ACC112 (cell line): Measurements from ENCODE around the gene SLC44A5.
"Not testable (repeated sequence)": the region's sequence is repeated elsewhere in the genome, so short reads cannot be mapped to it uniquely, and the experiment has no call there.

ENCODE experiments used
- H2AFZ ChIP-seq: fragments of 200-600 bp; sonication (generic); one replicate; pipeline ENCODE4 v1.6.0; 2017; ENCODE audit warnings: antibody characterized with exemption, low read length; ENCODE audit not compliant: unreplicated experiment
- H3K27ac ChIP-seq: fragments of 200-600 bp; sonication (generic); 2 replicates; pipeline ENCODE4 v1.5.1; 2014; ENCODE audit warnings: low read depth, mild to moderate bottlenecking, antibody characterized with exemption, low read length, moderate library complexity
- H3K27me3 ChIP-seq: fragments of 200-600 bp; sonication (generic); 2 replicates; pipeline ENCODE4 v1.6.1; 2014; ENCODE audit warnings: mild to moderate bottlenecking, antibody characterized with exemption, low read length, moderate library complexity, mixed read lengths; ENCODE audit not compliant: insufficient read depth
- H3K36me3 ChIP-seq: fragments of 200-600 bp; sonication (generic); 2 replicates; pipeline ENCODE4 v1.6.1; 2016; ENCODE audit warnings: mild to moderate bottlenecking, antibody characterized with exemption, low read length, moderate library complexity, mixed read lengths; ENCODE audit not compliant: insufficient read depth
- H3K4me1 ChIP-seq: fragments of 200-600 bp; sonication (generic); one replicate; pipeline ENCODE4 v1.6.1; 2016; ENCODE audit warnings: low read length, mixed read lengths; ENCODE audit not compliant: insufficient read depth, unreplicated experiment, control insufficient read depth
- H3K4me3 ChIP-seq: fragments of 200-600 bp; sonication (generic); 2 replicates; pipeline ENCODE4 v1.5.1; 2014; ENCODE audit warnings: mild to moderate bottlenecking, low read depth, low read length
- H3K79me2 ChIP-seq: fragments of 200-600 bp; sonication (generic); one replicate; pipeline ENCODE4 v1.6.0; 2016; ENCODE audit warnings: low read length; ENCODE audit not compliant: control insufficient read depth, unreplicated experiment, insufficient read depth

Gene SLC44A5

DNA sequence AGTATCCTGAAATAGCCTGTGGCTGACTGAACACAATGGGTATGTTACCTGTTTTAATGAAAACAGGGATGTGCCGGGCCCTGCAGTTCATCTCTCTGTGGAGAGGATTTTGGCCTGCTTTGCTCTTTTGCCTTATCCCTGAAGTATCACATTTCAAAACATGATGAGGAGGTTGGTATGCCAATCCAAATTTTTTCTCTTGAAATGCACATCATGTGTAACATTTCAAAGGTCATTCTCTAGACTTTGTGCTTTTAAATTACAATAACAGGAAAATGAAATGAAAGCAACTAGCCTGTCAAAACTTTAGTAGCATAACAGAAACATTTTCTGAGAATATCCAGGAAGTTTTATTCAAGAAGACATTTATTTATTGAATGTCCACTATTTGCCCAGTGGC is 118.9 kb downstream of the SLC44A5 start:
- H2AFZ ChIP-seq, result no peak overlapping the region
- H3K79me2 ChIP-seq, result no peaks in the 10 kb centered on the region
- no peaks in the 10 kb centered on the region for H3K36me3 ChIP-seq
- H3K4me1 ChIP-seq, result no peaks in the 10 kb centered on the region
- no peak overlapping the region for H3K4me3 ChIP-seq
- no peak overlapping the region for H3K27ac ChIP-seq
- H3K27me3 ChIP-seq, result no peaks in the 10 kb centered on the region

DNA sequence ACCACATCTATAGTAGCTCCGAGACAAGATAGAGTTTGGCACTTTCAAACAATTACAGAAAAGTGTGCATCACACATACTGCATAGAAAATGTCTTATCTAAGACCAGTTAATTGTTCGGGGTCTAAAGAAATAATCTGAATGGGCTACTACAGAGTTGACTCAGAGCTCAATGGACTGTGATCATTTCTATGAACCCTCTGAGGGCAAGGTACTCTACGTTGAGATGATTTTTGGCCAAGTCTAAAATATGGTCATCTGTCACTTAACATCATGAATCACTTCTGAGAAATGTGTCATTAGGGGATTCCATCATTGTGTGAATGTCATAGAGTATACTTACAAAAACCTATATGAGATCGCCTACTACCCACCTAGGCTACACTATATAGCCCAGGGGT is 123.5 kb downstream of the SLC44A5 start:
- Histone ChIP-seq H2AFZ (no peak overlapping the region), H3K4me3 (no peak overlapping the region), H3K4me1 (no peaks in the 10 kb centered on the region), H3K27me3 (no peaks in the 10 kb centered on the region), H3K36me3 (no peaks in the 10 kb centered on the region), H3K79me2 (no peaks in the 10 kb centered on the region), H3K27ac (no peak overlapping the region)

DNA sequence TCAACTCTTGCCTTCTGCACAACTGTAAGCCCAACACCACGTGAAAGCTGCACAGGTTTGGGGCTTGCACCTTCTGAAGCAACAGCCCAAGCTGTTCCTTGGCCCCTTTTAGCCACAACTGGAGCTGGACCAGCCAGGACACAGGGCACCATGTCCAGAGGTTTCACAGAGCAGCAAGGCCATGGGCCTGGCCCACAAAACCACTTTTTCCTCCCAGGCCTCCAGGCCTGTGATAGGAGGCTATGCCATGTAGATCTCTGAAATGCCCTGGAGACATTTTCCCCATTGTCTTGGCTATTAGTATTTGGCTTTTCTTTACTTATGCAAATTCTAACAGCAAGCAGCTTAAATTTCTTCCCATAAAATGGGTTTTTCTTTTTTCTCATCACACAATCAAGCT is 126.1 kb downstream of the SLC44A5 start:
- Histone ChIP-seq H3K79me2 (no peaks in the 10 kb centered on the region), H3K27me3 (no peaks in the 10 kb centered on the region), H3K4me3 (no peak overlapping the region), H2AFZ (no peak overlapping the region), H3K27ac (no peak overlapping the region), H3K36me3 (no peaks in the 10 kb centered on the region), H3K4me1 (no peaks in the 10 kb centered on the region)

DNA sequence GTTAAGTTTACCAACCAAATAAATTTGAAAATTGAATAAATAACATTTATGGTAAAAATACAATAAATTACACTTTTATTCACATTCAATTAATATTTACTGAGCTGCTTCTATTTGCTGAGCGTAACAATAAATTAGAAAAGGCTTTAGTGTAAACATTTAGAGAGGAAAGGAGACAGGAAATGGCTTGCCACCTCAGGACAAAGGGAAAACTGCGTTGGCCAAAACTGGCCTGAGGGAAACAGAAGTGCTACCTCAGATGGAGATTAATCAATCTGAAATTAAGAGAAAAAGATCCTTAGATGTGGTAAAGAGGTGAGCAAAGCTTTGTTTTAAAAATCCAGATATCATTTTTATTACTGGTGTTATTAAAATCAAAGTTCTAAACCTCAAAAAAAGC is 128.0 kb downstream of the SLC44A5 start:
- H3K79me2 ChIP-seq, result no peaks in the 10 kb centered on the region

DNA sequence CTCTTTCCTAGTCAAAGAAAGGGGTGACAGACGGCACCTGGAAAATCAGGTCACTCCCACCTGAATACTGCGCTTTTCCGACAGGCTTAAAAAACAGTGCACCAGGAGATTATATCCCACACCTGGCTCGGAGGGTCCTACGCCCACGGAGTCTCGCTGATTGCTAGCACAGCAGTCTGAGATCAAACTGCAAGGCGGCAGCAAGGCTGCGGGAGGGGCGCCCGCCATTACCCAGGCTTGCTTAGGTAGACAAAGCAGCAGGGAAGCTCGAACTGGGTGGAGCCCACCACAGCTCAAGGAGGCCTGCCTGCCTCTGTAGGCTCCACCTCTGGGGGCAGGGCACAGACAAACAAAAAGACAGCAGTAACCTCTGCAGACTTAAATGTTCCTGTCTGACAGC is 134.4 kb downstream of the SLC44A5 start:
- H3K36me3 ChIP-seq, H3K27me3 ChIP-seq: not testable (repeated sequence)

More for the DNA sequence above, 128.0 kb downstream of the SLC44A5 start:
- Histone ChIP-seq H2AFZ (no peak overlapping the region), H3K4me1 (no peaks in the 10 kb centered on the region), H3K27me3 (no peaks in the 10 kb centered on the region), H3K36me3 (no peaks in the 10 kb centered on the region), H3K4me3 (no peak overlapping the region), H3K27ac (no peak overlapping the region)

DNA sequence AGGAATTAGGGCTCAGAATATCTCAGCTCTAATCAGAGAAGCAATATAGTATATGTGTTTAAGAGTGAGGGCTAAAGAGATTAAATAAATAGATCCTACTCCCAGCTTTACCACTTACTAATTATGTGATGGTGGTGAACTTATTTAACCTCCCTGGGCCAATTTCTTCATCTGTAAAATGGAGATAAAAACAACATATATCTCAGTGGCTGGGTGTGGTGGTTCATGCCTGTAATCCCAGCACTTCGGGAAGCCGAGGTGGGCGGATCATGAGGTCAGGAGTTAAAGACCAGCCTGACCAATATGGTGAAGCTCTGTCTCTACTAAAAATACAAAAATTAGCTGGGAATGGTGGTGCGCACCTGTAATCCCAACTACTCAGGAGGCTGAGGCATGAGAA is 135.2 kb downstream of the SLC44A5 start:
- no peaks in the 10 kb centered on the region for H3K36me3 ChIP-seq
- no peaks in the 10 kb centered on the region for H3K27me3 ChIP-seq
- H3K4me1 ChIP-seq, result no peaks in the 10 kb centered on the region
- no peak overlapping the region for H3K27ac ChIP-seq
- no peak overlapping the region for H3K4me3 ChIP-seq
- no peak overlapping the region for H2AFZ ChIP-seq
- no peaks in the 10 kb centered on the region for H3K79me2 ChIP-seq

More for the DNA sequence above, 134.4 kb downstream of the SLC44A5 start:
- not testable (repeated sequence) for H3K4me3 ChIP-seq, H2AFZ ChIP-seq, H3K27ac ChIP-seq, H3K4me1 ChIP-seq, H3K79me2 ChIP-seq

DNA sequence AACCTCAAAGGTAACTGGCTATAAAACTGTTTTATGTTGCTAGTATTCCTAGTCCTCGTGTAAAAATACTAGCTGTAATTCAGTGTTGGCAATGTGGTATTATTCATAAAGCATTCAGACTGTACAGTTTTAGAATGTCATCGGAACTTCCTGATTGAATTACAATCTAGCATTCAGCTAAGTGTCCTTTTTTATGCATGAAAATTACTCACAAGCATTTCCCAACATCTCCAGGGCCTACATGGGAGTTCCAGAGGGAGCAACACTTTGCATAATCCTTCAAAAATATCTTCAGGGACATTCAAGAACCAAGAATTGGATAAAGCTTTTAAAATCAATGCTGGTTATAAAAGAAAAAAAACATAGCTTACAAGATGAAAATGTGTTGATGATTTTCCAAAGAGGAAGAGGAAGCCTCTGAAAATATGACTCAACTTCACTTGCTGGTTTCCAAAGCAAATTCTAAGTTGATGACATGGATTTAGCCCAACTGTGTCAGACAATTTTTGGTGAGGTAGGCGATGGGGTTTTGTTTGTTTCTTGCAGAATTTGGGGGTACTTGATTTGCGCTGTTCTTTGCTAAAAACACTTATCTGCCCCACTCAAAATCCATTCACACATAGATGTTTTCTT is 137.8 kb downstream of the SLC44A5 start:
- Histone ChIP-seq H3K79me2 (no peaks in the 10 kb centered on the region), H2AFZ (no peak overlapping the region), H3K36me3 (no peaks in the 10 kb centered on the region), H3K4me3 (no peak overlapping the region), H3K27ac (no peak overlapping the region), H3K27me3 (no peaks in the 10 kb centered on the region), H3K4me1 (no peaks in the 10 kb centered on the region)

DNA sequence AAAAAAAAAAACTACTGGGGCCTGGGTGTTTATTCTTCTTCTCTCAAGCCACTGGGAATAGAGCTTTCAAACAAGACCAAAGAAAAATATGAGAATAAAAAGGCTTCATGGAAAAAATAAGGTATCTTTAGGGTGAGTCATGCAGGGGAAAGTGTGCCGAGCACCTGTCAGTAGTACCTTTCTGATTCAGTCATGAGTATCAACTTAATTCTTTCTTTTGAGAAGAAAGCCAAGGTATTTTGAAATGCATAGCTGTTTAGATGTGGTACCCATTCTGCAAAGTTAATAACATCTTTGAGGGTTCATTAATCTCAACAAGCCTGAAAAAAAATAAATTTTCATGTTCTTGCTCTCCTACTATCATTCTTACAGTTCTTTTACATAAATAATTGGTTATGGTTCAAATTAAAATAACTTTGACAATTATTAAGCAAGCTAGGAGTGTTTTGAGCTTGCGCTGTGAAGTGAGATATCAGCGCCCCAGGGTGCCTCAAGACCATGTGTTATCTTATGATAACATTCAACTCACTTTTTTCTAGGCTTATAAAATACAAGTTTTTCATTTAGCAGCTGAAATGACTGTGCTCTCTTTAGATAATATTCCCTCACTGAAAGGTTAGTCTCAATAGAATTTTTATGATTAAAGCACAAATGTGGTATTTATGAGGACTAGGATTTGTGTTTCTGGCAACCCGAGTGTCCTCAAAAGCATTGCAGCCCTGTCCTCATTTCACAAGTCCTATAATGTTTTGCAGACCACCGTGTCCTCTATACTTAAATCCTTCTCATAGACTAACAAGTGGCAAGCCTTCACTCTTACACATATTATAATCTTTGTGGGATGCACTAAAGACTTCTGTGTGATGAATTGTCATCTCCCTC is 138.6 kb downstream of the SLC44A5 start:
- Histone ChIP-seq H3K27ac (no peak overlapping the region), H3K4me3 (no peak overlapping the region), H2AFZ (no peak overlapping the region), H3K4me1 (no peaks in the 10 kb centered on the region), H3K27me3 (no peaks in the 10 kb centered on the region), H3K79me2 (no peaks in the 10 kb centered on the region), H3K36me3 (no peaks in the 10 kb centered on the region)

DNA sequence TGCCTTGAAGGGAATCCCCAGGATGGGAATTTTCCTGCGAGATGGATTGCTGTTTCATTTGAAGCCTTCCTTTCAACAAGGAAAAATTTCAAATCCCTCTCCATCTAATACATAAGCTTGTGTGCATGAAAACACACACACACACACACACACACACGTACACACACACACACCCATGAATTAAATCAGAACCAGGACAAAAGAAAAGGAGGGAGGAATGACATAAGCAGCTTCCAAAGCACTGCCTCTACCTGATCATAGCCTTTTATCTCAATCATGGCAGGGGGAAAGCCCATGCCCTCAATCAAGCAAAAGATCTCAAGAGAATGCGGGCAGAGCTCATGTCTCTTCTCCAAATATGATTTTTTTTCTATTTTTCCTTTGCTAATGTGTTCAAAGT is 139.7 kb downstream of the SLC44A5 start:
- Histone ChIP-seq H3K4me1 (no peaks in the 10 kb centered on the region), H2AFZ (no peak overlapping the region), H3K36me3 (no peaks in the 10 kb centered on the region), H3K4me3 (no peak overlapping the region), H3K27me3 (no peaks in the 10 kb centered on the region), H3K79me2 (no peaks in the 10 kb centered on the region), H3K27ac (no peak overlapping the region)

DNA sequence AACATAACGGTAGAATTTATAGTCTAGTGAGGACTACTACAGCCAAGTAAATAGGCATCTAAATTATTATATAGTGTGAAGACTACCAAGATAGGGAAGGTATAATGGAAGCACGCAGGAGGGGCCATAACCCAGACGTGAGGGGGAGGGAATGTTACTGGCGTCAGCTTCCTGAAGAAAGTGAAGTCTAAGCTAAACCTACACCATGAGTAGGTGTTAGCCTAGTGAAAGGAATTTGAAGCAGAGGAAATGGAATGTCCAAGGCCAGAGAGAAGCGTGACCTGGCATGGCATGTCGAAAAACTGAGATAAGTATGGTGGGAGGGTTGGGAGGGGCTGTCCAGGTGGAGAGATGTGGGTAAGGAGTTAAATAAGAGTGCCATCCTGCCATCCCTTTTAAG is 140.5 kb downstream of the SLC44A5 start:
- Histone ChIP-seq H3K79me2 (no peaks in the 10 kb centered on the region), H3K4me3 (no peak overlapping the region), H3K27ac (no peak overlapping the region), H3K27me3 (no peaks in the 10 kb centered on the region), H3K36me3 (no peaks in the 10 kb centered on the region), H2AFZ (no peak overlapping the region), H3K4me1 (no peaks in the 10 kb centered on the region)

DNA sequence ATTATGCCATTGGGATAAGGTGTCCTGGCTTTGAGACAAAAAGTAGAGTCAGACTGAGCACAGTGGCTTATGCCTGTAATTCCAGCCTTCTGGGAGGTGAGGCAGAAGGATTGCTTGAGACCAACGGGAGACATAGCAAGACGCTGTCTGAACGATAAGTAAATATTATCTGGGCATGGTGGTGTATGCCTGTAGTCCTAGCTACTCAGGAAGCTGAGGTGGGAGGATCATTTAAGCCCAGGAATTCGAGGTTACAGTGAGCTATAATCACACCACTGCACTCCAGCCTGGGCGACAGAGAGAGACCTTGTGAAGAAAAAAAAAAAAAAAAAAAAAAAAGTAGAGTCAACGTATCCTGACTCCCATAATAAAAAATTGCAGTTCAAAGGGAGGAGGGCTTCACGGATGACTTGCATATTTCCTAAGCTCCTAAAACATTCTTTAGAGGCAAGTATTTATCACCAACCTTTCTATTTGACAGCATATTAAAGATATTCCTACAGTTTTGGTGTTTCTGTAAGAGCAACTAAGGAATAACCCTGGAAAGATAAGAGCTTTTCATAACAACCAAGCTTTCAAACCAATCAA is 141.2 kb downstream of the SLC44A5 start:
- H3K27me3 ChIP-seq, result no peaks in the 10 kb centered on the region
- H3K79me2 ChIP-seq, result no peaks in the 10 kb centered on the region
- no peak overlapping the region for H2AFZ ChIP-seq
- H3K36me3 ChIP-seq, result no peaks in the 10 kb centered on the region
- H3K4me1 ChIP-seq, result no peaks in the 10 kb centered on the region
- H3K27ac ChIP-seq, result no peak overlapping the region
- no peak overlapping the region for H3K4me3 ChIP-seq
